H1 (cell line): ENCODE data around the gene CYP2W1. TPM values are rescaled to one million over a fixed set of nuclear protein-coding genes. Genes with fewer than 3 reads are reported as not detected.

Experiments used
- SP1 ChIP-seq: IDR thresholded peaks from 2 replicates; pipeline ENCODE4 v1.6.1; 2011; ENCODE audit warnings: low read depth, low read length
- polyA plus RNA-seq, 7 experiments: library from polyadenylated mRNA; depleted of rRNA in 3 of 7; stranded (reverse) in 5 of 7; unstranded in 2 of 7; fragments of >200 nt in 5 of 7; fragments of 200-250 nt in 2 of 7; gene quantifications; 1 replicate in 5 of 7; 2 replicates in 1 of 7; 4 replicates in 1 of 7; pipeline versions ENCODE4 v1.2.1 to v1.2.3, GENCODE V29; 2011 to 2013; ENCODE audit warnings: missing spikeins in 2 of 7, mixed read lengths in 2 of 7
- total RNA-seq: library from RNA; stranded (reverse); fragmentation: NEBNext Ultra II Directional; extraction: Animal tissue kit (Norgen Biotek cat#: 25700); gene quantifications from 2 replicates; pipeline ENCODE4 v1.2.1, GENCODE V29; 2021
- TF ChIP-seq, protein P1 (sequence below): IDR thresholded peaks from 2 replicates; pipeline ENCODE4 v1.6.1; 2012; ENCODE audit warnings: inconsistent platforms

CYP2W1 gene
- total and polyA plus RNA-seq, 2 of the 8 experiments (the other 6 are each of a cell fraction or from before 2014, with no cell fraction given) = not detected

- TF ChIP-seq, protein P1, sequence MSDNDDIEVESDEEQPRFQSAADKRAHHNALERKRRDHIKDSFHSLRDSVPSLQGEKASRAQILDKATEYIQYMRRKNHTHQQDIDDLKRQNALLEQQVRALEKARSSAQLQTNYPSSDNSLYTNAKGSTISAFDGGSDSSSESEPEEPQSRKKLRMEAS = no peak
- TF ChIP-seq SP1 = no peak
Measured at GRCh38 chr7:995571-995970, 12.6 kb downstream of the CYP2W1 start (continued).
